HCT116 (cell line): ENCODE data around the gene FIP1L1. TPM values are rescaled to one million over a fixed set of nuclear protein-coding genes. Genes with fewer than 3 reads are reported as not detected.

Experiments
- ATAC-seq: fragments of 200-7000 bp; cut with Tn5 transposase; 2 replicates; pipeline ENCODE4 v1.9.1; 2020; ENCODE audit warnings: mild to moderate bottlenecking, moderate library complexity
- BruUV-seq: library from RNA; stranded (reverse); fragments of 400-500 nt; replicated peaks from 2 replicates; lab custom pipeline; 2021; lab: Mats Ljungman, UMichigan
- CTCF ChIA-PET: fragments of 300-600 bp; sonication (Branson Sonifier 250); formaldehyde crosslinking; loops from one replicate; lab custom pipeline; 2021; ENCODE audit warnings: antibody characterized with exemption; lab: Charles Lee
- POLR2A ChIA-PET: fragments of 300-600, 350-600 bp; sonication (Branson Sonifier 250); formaldehyde crosslinking; loops from one replicate; lab custom pipeline; 2021; ENCODE audit warnings: antibody characterized with exemption; lab: Charles Lee
- RAD21 ChIA-PET, 2 experiments: fragments of 300-600 bp; sonication (Branson Sonifier 250); formaldehyde crosslinking; loops; one replicate each; lab custom pipeline; 2023; ENCODE audit warnings: low total read pairs in 2 of 2; ENCODE audit not compliant: uncharacterized antibody in 2 of 2, unreplicated experiment in 2 of 2, low non-redundant PET in 1 of 2; lab: Charles Lee
- DNase-seq: peaks from one replicate; pipeline ENCODE4 v3.0.0-alpha.2; 2010; ENCODE audit warnings: low read depth, low spot score
- H2AFZ ChIP-seq: fragments of 200-600 bp; shearing (Covaris generic), sonication (generic); 2 replicates; pipeline ENCODE4 v1.6.1; 2017; ENCODE audit warnings: low read depth, mixed run types, mixed read lengths, antibody characterized with exemption, low read length; ENCODE audit not compliant: poor library complexity, severe bottlenecking
- H3K27ac ChIP-seq: 2 replicates; pipeline ENCODE4 v1.5.1; 2012; ENCODE audit warnings: low read depth, low read length
- H3K27me3 ChIP-seq: fragments of 200-600 bp; sonication (generic); 2 replicates; pipeline ENCODE4 v1.6.1; 2016; ENCODE audit warnings: mixed run types, low read length, mixed read lengths; ENCODE audit not compliant: insufficient read depth
- H3K36me3 ChIP-seq, 2 experiments: fragments of 200-500 bp in 1 of 2; fragments of 200-600 bp in 1 of 2; sonication (Bioruptor generic) in 1 of 2; sonication (generic) in 1 of 2; 2 replicates each; pipeline versions ENCODE4 v1.5.1 to v1.6.1; 2014 to 2016; ENCODE audit warnings: low read length in 2 of 2, inconsistent platforms in 1 of 2, mixed read lengths in 1 of 2, mixed run types in 1 of 2; ENCODE audit not compliant: insufficient read depth in 2 of 2, control insufficient read depth in 1 of 2
- H3K4me1 ChIP-seq, 2 experiments: fragments of 200-600 bp in 1 of 2; sonication (generic) in 1 of 2; 2 replicates each; pipeline versions ENCODE4 v1.5.1 to v1.6.1; 2012 to 2017; ENCODE audit warnings: low read length in 2 of 2, inconsistent platforms in 1 of 2, mild to moderate bottlenecking in 1 of 2, mixed read lengths in 1 of 2, mixed run types in 1 of 2, moderate library complexity in 1 of 2; ENCODE audit not compliant: insufficient read depth in 2 of 2, control insufficient read depth in 1 of 2
- H3K4me2 ChIP-seq: fragments of 200-600 bp; sonication (generic); 2 replicates; pipeline ENCODE4 v1.6.1; 2017; ENCODE audit warnings: mixed run types, low read length, mixed read lengths
- H3K4me3 ChIP-seq, 2 experiments: fragments of 200-600 bp in 1 of 2; sonication (generic) in 1 of 2; replicated peaks in 1 of 2; 2 replicates each; pipeline ENCODE4 v1.5.1; 2011 to 2016; ENCODE audit warnings: low read length in 2 of 2, control low read depth in 1 of 2, low read depth in 1 of 2, mild to moderate bottlenecking in 1 of 2, mixed read lengths in 1 of 2, mixed run types in 1 of 2
- H3K79me2 ChIP-seq: fragments of 200-600 bp; sonication (generic); 2 replicates; pipeline ENCODE4 v1.6.1; 2017; ENCODE audit warnings: mild to moderate bottlenecking, mixed run types, low read length, moderate library complexity, mixed read lengths; ENCODE audit not compliant: insufficient read depth
- H3K9ac ChIP-seq: fragments of 200-600 bp; sonication (generic); 2 replicates; pipeline ENCODE4 v1.6.1; 2016; ENCODE audit warnings: low read length, mixed read lengths
- H3K9me2 ChIP-seq: fragments of 200-600 bp; sonication (generic), shearing (Covaris generic); 2 replicates; pipeline ENCODE4 v1.6.1; 2017; ENCODE audit warnings: mixed run types, mild to moderate bottlenecking, moderate library complexity; ENCODE audit not compliant: insufficient read depth
- H3K9me3 ChIP-seq, 2 experiments: fragments of 200-500 bp in 1 of 2; fragments of 200-600 bp in 1 of 2; sonication (Bioruptor generic) in 1 of 2; sonication (generic) in 1 of 2; 2 replicates each; pipeline ENCODE4 v1.6.1; 2014 to 2017; ENCODE audit warnings: low read length in 2 of 2, mixed read lengths in 2 of 2, inconsistent platforms in 1 of 2, low read depth in 1 of 2, mild to moderate bottlenecking in 1 of 2, mixed run types in 1 of 2, moderate library complexity in 1 of 2; ENCODE audit not compliant: control insufficient read depth in 1 of 2, insufficient read depth in 1 of 2
- H4K20me1 ChIP-seq: fragments of 200-600 bp; sonication (generic), shearing (Covaris generic); 2 replicates; pipeline ENCODE4 v1.6.1; 2017; ENCODE audit warnings: mixed run types, mild to moderate bottlenecking, moderate library complexity; ENCODE audit not compliant: insufficient read depth
- CBX3 ChIP-seq: IDR thresholded peaks from 2 replicates; pipeline ENCODE4 v1.6.1; 2012; ENCODE audit warnings: low read depth
- CEBPB ChIP-seq: IDR thresholded peaks from 2 replicates; pipeline ENCODE4 v1.6.1; 2012; ENCODE audit warnings: low read depth
- EGR1 ChIP-seq: IDR thresholded peaks from 2 replicates; pipeline ENCODE4 v1.6.1; 2012; ENCODE audit warnings: low read depth
- ELF1 ChIP-seq: IDR thresholded peaks from 2 replicates; pipeline ENCODE4 v1.6.1; 2012; ENCODE audit warnings: low read depth, borderline replicate concordance
- EZH2 ChIP-seq: fragments of 200-600 bp; sonication (generic); IDR thresholded peaks from 2 replicates; pipeline ENCODE4 v1.6.1; 2017; ENCODE audit warnings: antibody characterized with exemption, mixed run types
- EZH2phosphoT487 ChIP-seq: fragments of 200-600 bp; IDR thresholded peaks from 2 replicates; pipeline ENCODE4 v1.6.1; 2018; ENCODE audit warnings: antibody characterized with exemption, borderline replicate concordance
- FOSL1 ChIP-seq: IDR thresholded peaks from 2 replicates; pipeline ENCODE4 v1.6.1; 2012; ENCODE audit warnings: low read depth
- JUND ChIP-seq: IDR thresholded peaks from 2 replicates; pipeline ENCODE4 v1.6.1; 2012
- POLR2A ChIP-seq: IDR thresholded peaks from 2 replicates; pipeline ENCODE4 v1.7.0; 2011; ENCODE audit warnings: borderline replicate concordance; ENCODE audit not compliant: insufficient read depth, insufficient read length; ENCODE audit errors: extremely low read depth
- POLR2AphosphoS5 ChIP-seq: IDR thresholded peaks from 2 replicates; pipeline ENCODE4 v1.6.1; 2011; ENCODE audit warnings: mild to moderate bottlenecking, low read depth, low read length, moderate library complexity
- RAD21 ChIP-seq: IDR thresholded peaks from 2 replicates; pipeline ENCODE4 v1.6.1; 2012; ENCODE audit warnings: low read depth, mild to moderate bottlenecking
- SIN3A ChIP-seq: IDR thresholded peaks from 2 replicates; pipeline ENCODE4 v1.6.1; 2012; ENCODE audit warnings: low read depth
- SRF ChIP-seq: IDR thresholded peaks from 2 replicates; pipeline ENCODE4 v1.6.1; 2012; ENCODE audit warnings: low read depth
- ZFX ChIP-seq: fragments of 450-650 bp; IDR thresholded peaks from 2 replicates; pipeline ENCODE4 v1.6.1; 2017
- ZNF274 ChIP-seq: fragments of 200-500 bp; sonication (Bioruptor generic); IDR thresholded peaks from 2 replicates; pipeline ENCODE4 v1.6.1; 2014; ENCODE audit warnings: mild to moderate bottlenecking, low read depth, low read length, inconsistent platforms
- intact Hi-C: fragments of 100-400 bp; cut with micrococcal nuclease; formaldehyde crosslinking; loops from 2 replicates; pipeline ENCODE4 v1.10.0; 2022
- total RNA-seq: library from RNA; stranded (reverse); gene quantifications from one replicate; pipeline ENCODE4 v1.2.1, GENCODE V29; 2021; ENCODE audit not compliant: unreplicated experiment
- TF ChIP-seq, protein P1 (sequence below): IDR thresholded peaks from 2 replicates; pipeline ENCODE4 v1.6.1; 2011; ENCODE audit warnings: mild to moderate bottlenecking, low read length, moderate library complexity; ENCODE audit not compliant: insufficient replicate concordance; ENCODE audit errors: extremely low read depth
- TF ChIP-seq, protein P2 (sequence below): IDR thresholded peaks from 2 replicates; pipeline ENCODE4 v1.6.1; 2012
- TF ChIP-seq, protein P3 (sequence below): IDR thresholded peaks from 2 replicates; pipeline ENCODE4 v1.6.1; 2012; ENCODE audit warnings: low read depth
- TF ChIP-seq, protein P4 (sequence below): IDR thresholded peaks from 2 replicates; pipeline ENCODE4 v1.6.1; 2012
- TF ChIP-seq, protein P5 (sequence below), 3 experiments: fragments of 200-600 bp in 1 of 3; sonication (generic) in 1 of 3; IDR thresholded peaks in 2 of 3; conservative IDR thresholded peaks in 1 of 3; 2 replicates each; pipeline ENCODE4 v1.5.1; 2012 to 2017; ENCODE audit warnings: low read depth in 2 of 3, low read length in 2 of 3, antibody characterized with exemption in 1 of 3, borderline replicate concordance in 1 of 3, control low read depth in 1 of 3, mild to moderate bottlenecking in 1 of 3, mixed read lengths in 1 of 3, mixed run types in 1 of 3, moderate library complexity in 1 of 3; ENCODE audit not compliant: insufficient read depth in 1 of 3

The FIP1L1 gene
- total RNA-seq, 1 experiment from 2014 or later: 63.6 TPM

DNA sequence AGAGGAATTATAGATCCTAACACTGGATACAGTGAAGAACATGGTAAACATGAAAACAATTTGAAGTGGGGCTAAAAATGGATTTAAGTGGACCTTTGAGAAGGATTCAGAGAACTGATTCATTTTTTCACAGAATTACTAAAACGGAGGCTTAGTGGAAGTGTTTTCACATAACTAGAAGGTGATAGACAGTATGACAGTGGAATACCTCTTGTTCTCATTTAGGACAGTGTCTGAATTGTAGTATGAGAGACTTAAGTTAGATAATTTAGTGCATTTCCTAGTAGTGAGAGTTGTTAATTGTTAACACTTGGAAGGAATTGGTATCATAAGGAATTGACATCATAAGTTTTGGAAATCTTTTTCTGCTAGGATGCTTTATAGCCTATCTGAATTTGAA lies 64.1 kb downstream of the FIP1L1 start:
- Histone ChIP-seq H3K79me2 (peaks cover 43% of the 10 kb centered on the region), H4K20me1 (no peaks in the 10 kb centered on the region), H3K9ac (no peak overlapping the region), H3K27me3 (no peaks in the 10 kb centered on the region), H3K9me3 (no peaks in the 10 kb centered on the region), H3K4me1 (no peaks in the 10 kb centered on the region), H3K27ac (no peak overlapping the region), H3K4me3 (no peak overlapping the region), H2AFZ (no peak overlapping the region), H3K4me2 (no peak overlapping the region), H3K36me3 (peaks cover 0 to 18% of the 10 kb centered on the region in 2 experiments; a peak in 3 of 4 replicates), H3K9me2 (no peaks in the 10 kb centered on the region)
- intact Hi-C loops: no loop called here
- ChIA-PET CTCF (no interaction called here), RAD21 (no interaction called here), POLR2A (no interaction called here)
- no TSS peak for BruUV-seq
- ATAC-seq: no peak
- TF ChIP-seq, protein P1, sequence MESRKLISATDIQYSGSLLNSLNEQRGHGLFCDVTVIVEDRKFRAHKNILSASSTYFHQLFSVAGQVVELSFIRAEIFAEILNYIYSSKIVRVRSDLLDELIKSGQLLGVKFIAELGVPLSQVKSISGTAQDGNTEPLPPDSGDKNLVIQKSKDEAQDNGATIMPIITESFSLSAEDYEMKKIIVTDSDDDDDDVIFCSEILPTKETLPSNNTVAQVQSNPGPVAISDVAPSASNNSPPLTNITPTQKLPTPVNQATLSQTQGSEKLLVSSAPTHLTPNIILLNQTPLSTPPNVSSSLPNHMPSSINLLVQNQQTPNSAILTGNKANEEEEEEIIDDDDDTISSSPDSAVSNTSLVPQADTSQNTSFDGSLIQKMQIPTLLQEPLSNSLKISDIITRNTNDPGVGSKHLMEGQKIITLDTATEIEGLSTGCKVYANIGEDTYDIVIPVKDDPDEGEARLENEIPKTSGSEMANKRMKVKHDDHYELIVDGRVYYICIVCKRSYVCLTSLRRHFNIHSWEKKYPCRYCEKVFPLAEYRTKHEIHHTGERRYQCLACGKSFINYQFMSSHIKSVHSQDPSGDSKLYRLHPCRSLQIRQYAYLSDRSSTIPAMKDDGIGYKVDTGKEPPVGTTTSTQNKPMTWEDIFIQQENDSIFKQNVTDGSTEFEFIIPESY: no peak
- TF ChIP-seq EZH2 (no peak), EZH2phosphoT487 (no peak), POLR2A (no peak), SRF (no peak), SIN3A (no peak), FOSL1 (no peak), ZNF274 (no peak), ELF1 (no peak), POLR2AphosphoS5 (no peak), JUND (no peak), CEBPB (no peak), CBX3 (no peak), RAD21 (no peak), ZFX (no peak), EGR1 (no peak)
- TF ChIP-seq, protein P2, sequence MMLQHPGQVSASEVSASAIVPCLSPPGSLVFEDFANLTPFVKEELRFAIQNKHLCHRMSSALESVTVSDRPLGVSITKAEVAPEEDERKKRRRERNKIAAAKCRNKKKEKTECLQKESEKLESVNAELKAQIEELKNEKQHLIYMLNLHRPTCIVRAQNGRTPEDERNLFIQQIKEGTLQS: no peak
- TF ChIP-seq, protein P3, sequence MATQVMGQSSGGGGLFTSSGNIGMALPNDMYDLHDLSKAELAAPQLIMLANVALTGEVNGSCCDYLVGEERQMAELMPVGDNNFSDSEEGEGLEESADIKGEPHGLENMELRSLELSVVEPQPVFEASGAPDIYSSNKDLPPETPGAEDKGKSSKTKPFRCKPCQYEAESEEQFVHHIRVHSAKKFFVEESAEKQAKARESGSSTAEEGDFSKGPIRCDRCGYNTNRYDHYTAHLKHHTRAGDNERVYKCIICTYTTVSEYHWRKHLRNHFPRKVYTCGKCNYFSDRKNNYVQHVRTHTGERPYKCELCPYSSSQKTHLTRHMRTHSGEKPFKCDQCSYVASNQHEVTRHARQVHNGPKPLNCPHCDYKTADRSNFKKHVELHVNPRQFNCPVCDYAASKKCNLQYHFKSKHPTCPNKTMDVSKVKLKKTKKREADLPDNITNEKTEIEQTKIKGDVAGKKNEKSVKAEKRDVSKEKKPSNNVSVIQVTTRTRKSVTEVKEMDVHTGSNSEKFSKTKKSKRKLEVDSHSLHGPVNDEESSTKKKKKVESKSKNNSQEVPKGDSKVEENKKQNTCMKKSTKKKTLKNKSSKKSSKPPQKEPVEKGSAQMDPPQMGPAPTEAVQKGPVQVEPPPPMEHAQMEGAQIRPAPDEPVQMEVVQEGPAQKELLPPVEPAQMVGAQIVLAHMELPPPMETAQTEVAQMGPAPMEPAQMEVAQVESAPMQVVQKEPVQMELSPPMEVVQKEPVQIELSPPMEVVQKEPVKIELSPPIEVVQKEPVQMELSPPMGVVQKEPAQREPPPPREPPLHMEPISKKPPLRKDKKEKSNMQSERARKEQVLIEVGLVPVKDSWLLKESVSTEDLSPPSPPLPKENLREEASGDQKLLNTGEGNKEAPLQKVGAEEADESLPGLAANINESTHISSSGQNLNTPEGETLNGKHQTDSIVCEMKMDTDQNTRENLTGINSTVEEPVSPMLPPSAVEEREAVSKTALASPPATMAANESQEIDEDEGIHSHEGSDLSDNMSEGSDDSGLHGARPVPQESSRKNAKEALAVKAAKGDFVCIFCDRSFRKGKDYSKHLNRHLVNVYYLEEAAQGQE: no peak
- TF ChIP-seq, protein P4, sequence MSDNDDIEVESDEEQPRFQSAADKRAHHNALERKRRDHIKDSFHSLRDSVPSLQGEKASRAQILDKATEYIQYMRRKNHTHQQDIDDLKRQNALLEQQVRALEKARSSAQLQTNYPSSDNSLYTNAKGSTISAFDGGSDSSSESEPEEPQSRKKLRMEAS: no peak
- TF ChIP-seq, protein P5, sequence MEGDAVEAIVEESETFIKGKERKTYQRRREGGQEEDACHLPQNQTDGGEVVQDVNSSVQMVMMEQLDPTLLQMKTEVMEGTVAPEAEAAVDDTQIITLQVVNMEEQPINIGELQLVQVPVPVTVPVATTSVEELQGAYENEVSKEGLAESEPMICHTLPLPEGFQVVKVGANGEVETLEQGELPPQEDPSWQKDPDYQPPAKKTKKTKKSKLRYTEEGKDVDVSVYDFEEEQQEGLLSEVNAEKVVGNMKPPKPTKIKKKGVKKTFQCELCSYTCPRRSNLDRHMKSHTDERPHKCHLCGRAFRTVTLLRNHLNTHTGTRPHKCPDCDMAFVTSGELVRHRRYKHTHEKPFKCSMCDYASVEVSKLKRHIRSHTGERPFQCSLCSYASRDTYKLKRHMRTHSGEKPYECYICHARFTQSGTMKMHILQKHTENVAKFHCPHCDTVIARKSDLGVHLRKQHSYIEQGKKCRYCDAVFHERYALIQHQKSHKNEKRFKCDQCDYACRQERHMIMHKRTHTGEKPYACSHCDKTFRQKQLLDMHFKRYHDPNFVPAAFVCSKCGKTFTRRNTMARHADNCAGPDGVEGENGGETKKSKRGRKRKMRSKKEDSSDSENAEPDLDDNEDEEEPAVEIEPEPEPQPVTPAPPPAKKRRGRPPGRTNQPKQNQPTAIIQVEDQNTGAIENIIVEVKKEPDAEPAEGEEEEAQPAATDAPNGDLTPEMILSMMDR (IDR thresholded peaks at IDR 0.05 in 2 of 3, conservative IDR thresholded peaks at IDR 0.05 in 1 of 3; ENCODE audit: borderline replicate concordance in 1 of 3, insufficient read depth in 1 of 3, low read depth in 2 of 3, low read length in 2 of 3): no peak
- DNase-seq: no peak
